Measurements from ENCODE around the gene DCANP1.

GRCh38 chr5:135439231-135440205 is 7.6 kb downstream of the DCANP1 start:
- TF ChIP-seq EZH2 (IDR thresholded peaks at IDR 0.05) (no peak), CEBPB (IDR thresholded peaks at IDR 0.05; ENCODE audit: low read depth) (no peak), CTCF (IDR thresholded peaks at IDR 0.05 in 2 of 3, conservative IDR thresholded peaks at IDR 0.05 in 1 of 3; ENCODE audit: borderline replicate concordance in 1 of 3, insufficient read depth in 1 of 3, low read depth in 2 of 3, low read length in 2 of 3) (no peak), SIN3A (IDR thresholded peaks at IDR 0.05; ENCODE audit: low read depth) (no peak), YY1 (IDR thresholded peaks at IDR 0.05; ENCODE audit: extremely low read depth, insufficient replicate concordance, low read depth, low read length) (no peak), MAX (IDR thresholded peaks at IDR 0.05) (no peak), POLR2A (IDR thresholded peaks at IDR 0.05; ENCODE audit: borderline replicate concordance, extremely low read depth, insufficient read depth, insufficient read length) (no peak), FOSL1 (IDR thresholded peaks at IDR 0.05; ENCODE audit: low read depth) (no peak), REST (IDR thresholded peaks at IDR 0.05; ENCODE audit: low read depth) (no peak), POLR2AphosphoS5 (IDR thresholded peaks at IDR 0.05; ENCODE audit: low read depth, low read length) (no peak)
